ENCODE data around the gene MOCOS. TPM values are rescaled to one million over a fixed set of nuclear protein-coding genes. Genes with fewer than 3 reads are reported as not detected.

MOCOS gene
- total and polyA plus RNA-seq, 2 donors (not counting 1 experiment from before 2014, with no cell fraction given), result 0.01 to 0.05 TPM

DNA sequence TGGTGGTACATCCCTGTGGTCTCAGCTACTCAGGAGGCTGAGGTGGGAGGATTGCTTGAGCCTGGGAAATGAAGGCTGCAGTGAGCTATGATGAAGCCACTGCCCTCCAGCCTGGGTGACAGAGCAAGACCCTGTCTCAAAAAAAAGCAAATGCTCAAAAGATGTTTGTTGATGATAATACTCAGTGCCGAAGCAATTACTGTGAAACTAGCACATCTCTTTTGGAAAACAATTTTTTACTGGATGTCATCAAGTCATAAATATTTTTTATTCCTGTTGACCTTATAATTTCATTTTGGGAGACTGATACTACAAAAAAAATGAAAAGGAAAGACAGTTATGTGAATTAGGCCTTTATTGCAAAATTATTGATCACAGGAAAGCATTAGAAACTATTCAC, 75.7 kb downstream of the MOCOS start:
- Histone ChIP-seq H2AFZ (ENCODE audit: insufficient read depth, low read depth, low read length, poor library complexity, severe bottlenecking) (no peak overlapping the region), H3K4me2 (replicated peaks; ENCODE audit: low read depth, low read length, poor library complexity, severe bottlenecking) (no peak overlapping the region), H3K4me3 (ENCODE audit: control extremely low read depth in 1 of 5, extremely low read depth in 1 of 5, insufficient read depth in 1 of 5, low read depth in 2 of 5, low read length in 4 of 5) (no peak overlapping the region), H4K20me1 (ENCODE audit: control insufficient read depth, insufficient read depth, low read length, poor library complexity, severe bottlenecking) (no peaks in the 10 kb centered on the region), H3K9ac (ENCODE audit: low read length) (no peak overlapping the region), H3K27ac (ENCODE audit: low read length in 2 of 2) (no peak overlapping the region), H3K79me2 (ENCODE audit: control insufficient read depth, insufficient read depth, low read length) (no peaks in the 10 kb centered on the region), H3K9me3 (ENCODE audit: control extremely low read depth in 1 of 3, control insufficient read depth in 2 of 3, insufficient read depth in 1 of 3, low read length in 2 of 3) (no peaks in the 10 kb centered on the region), H3K4me1 (ENCODE audit: control insufficient read depth in 2 of 2, insufficient read depth in 2 of 2, low read length in 2 of 2) (no peaks in the 10 kb centered on the region), H3K36me3 (replicated peaks in 1 of 2; ENCODE audit: control extremely low read depth in 1 of 2, control insufficient read depth in 1 of 2, extremely low read depth in 1 of 2, insufficient read depth in 2 of 2, low read length in 1 of 2) (no peaks in the 10 kb centered on the region), H3K27me3 (replicated peaks in 1 of 4; ENCODE audit: control extremely low read depth in 1 of 4, control insufficient read depth in 3 of 4, insufficient read depth in 4 of 4, low read length in 3 of 4) (peaks cover 0 to 6% (median 0%) of the 10 kb centered on the region in 4 experiments)
- TF ChIP-seq EZH2 (IDR thresholded peaks at IDR 0.05; ENCODE audit: borderline replicate concordance, insufficient read depth, low read depth, low read length, poor library complexity, severe bottlenecking), result no peak
- TF ChIP-seq, protein P1, sequence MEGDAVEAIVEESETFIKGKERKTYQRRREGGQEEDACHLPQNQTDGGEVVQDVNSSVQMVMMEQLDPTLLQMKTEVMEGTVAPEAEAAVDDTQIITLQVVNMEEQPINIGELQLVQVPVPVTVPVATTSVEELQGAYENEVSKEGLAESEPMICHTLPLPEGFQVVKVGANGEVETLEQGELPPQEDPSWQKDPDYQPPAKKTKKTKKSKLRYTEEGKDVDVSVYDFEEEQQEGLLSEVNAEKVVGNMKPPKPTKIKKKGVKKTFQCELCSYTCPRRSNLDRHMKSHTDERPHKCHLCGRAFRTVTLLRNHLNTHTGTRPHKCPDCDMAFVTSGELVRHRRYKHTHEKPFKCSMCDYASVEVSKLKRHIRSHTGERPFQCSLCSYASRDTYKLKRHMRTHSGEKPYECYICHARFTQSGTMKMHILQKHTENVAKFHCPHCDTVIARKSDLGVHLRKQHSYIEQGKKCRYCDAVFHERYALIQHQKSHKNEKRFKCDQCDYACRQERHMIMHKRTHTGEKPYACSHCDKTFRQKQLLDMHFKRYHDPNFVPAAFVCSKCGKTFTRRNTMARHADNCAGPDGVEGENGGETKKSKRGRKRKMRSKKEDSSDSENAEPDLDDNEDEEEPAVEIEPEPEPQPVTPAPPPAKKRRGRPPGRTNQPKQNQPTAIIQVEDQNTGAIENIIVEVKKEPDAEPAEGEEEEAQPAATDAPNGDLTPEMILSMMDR (IDR thresholded peaks at IDR 0.05), result no peak
- POLR2A ChIA-PET, result no interaction called here
- no CpG with 5 or more reads among the region's 1 CpG for WGBS (ENCODE audit: insufficient coverage)
- Mint-ChIP-seq H3K4me3 (no peak overlapping the region), H3K27me3 (peaks cover 22% of the 10 kb centered on the region), H3K4me1 (no peaks in the 10 kb centered on the region), H3K27ac (no peak overlapping the region), H3K9me3 (ENCODE audit: insufficient read depth) (no peaks in the 10 kb centered on the region)
- DNase-seq, result no peak
- intact Hi-C loops (cut with micrococcal nuclease), result no loop called here
- CTCF ChIA-PET, result no interaction called here
- ATAC-seq (ENCODE audit: low read depth), result no peak

DNA sequence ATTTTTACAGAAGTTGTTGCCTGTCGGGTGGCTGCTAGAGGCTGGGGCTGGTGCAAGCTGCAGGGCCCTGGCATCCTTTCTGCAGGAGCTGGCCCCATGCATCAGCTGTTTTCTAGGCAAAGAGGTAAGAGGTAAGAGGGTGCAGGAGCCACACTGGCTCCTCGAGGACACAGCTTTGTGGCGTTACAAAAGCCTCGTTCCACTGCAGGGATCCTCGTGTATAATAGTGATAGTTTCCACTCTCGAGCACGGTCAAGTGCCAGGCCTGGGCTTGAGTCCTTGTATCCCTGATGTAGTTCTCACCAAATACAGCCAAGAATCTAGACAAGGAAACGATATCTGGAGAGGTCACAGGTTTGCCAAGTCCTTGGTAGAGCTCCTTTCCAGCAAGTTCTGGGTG, 77.0 kb downstream of the MOCOS start:
- H3K27ac Mint-ChIP-seq, result no peak overlapping the region
- H2AFZ ChIP-seq (ENCODE audit: insufficient read depth, low read depth, low read length, poor library complexity, severe bottlenecking), result no peak overlapping the region
- WGBS (ENCODE audit: insufficient coverage), result 80% methylated on average over 8 of the region's 8 CpGs
- no peaks in the 10 kb centered on the region for H3K9me3 ChIP-seq (ENCODE audit: control extremely low read depth in 1 of 3, control insufficient read depth in 2 of 3, insufficient read depth in 1 of 3, low read length in 2 of 3)
- H3K4me2 ChIP-seq (replicated peaks; ENCODE audit: low read depth, low read length, poor library complexity, severe bottlenecking), result no peak overlapping the region
- ChIA-PET POLR2A (no interaction called here), CTCF (no interaction called here)
- no peak for ATAC-seq (ENCODE audit: low read depth)
- DNase-seq, result no peak
- no peaks in the 10 kb centered on the region for H3K9me3 Mint-ChIP-seq (ENCODE audit: insufficient read depth)
- no peaks in the 10 kb centered on the region for H3K36me3 ChIP-seq (replicated peaks in 1 of 2; ENCODE audit: control extremely low read depth in 1 of 2, control insufficient read depth in 1 of 2, extremely low read depth in 1 of 2, insufficient read depth in 2 of 2, low read length in 1 of 2)
- no peak overlapping the region for H3K4me3 ChIP-seq (ENCODE audit: control extremely low read depth in 1 of 5, extremely low read depth in 1 of 5, insufficient read depth in 1 of 5, low read depth in 2 of 5, low read length in 4 of 5)
- H3K4me1 ChIP-seq (ENCODE audit: control insufficient read depth in 2 of 2, insufficient read depth in 2 of 2, low read length in 2 of 2), result no peaks in the 10 kb centered on the region
- no peaks in the 10 kb centered on the region for H3K79me2 ChIP-seq (ENCODE audit: control insufficient read depth, insufficient read depth, low read length)
- intact Hi-C loops (cut with micrococcal nuclease), result no loop called here
- no peaks in the 10 kb centered on the region for H3K4me1 Mint-ChIP-seq
- peaks cover 0 to 11% (median under 1%) of the 10 kb centered on the region in 4 experiments for H3K27me3 ChIP-seq (replicated peaks in 1 of 4; ENCODE audit: control extremely low read depth in 1 of 4, control insufficient read depth in 3 of 4, insufficient read depth in 4 of 4, low read length in 3 of 4)
- no peak for TF ChIP-seq EZH2 (IDR thresholded peaks at IDR 0.05; ENCODE audit: borderline replicate concordance, insufficient read depth, low read depth, low read length, poor library complexity, severe bottlenecking)
- TF ChIP-seq, protein P1 (IDR thresholded peaks at IDR 0.05), result no peak
- H4K20me1 ChIP-seq (ENCODE audit: control insufficient read depth, insufficient read depth, low read length, poor library complexity, severe bottlenecking), result no peaks in the 10 kb centered on the region
- no peak overlapping the region for H3K9ac ChIP-seq (ENCODE audit: low read length)
- peaks cover 24% of the 10 kb centered on the region for H3K27me3 Mint-ChIP-seq
- H3K27ac ChIP-seq (ENCODE audit: low read length in 2 of 2), result no peak overlapping the region
- no peak overlapping the region for H3K4me3 Mint-ChIP-seq
